GM23338 (cell line): ENCODE data around the gene PPM1E. TPM values are rescaled to one million over a fixed set of nuclear protein-coding genes. Genes with fewer than 3 reads are reported as not detected.

Experiments used
- ATAC-seq: fragments of 200-7000 bp; cut with Tn5 transposase; 3 replicates; pipeline ENCODE4 v1.9.1; 2020
- DNase-seq: peaks from one replicate; pipeline ENCODE4 v3.0.0-alpha.2; 2015; ENCODE audit warnings: low spot score
- H2AFZ ChIP-seq: fragments of 200-600 bp; sonication (generic); 2 replicates; pipeline ENCODE4 v1.8.0; 2016; ENCODE audit warnings: antibody characterized with exemption, mild to moderate bottlenecking, moderate library complexity
- H3F3A ChIP-seq: fragments of 200-600 bp; sonication (generic); replicated peaks from 2 replicates; pipeline ENCODE4 v1.8.0; 2017; ENCODE audit warnings: antibody characterized with exemption, mixed run types, low read depth
- H3K27ac ChIP-seq: fragments of 200-600 bp; sonication (generic); 2 replicates; pipeline ENCODE4 v1.6.1; 2016; ENCODE audit warnings: low read depth
- H3K27me3 ChIP-seq: fragments of 200-600 bp; sonication (generic); 2 replicates; pipeline ENCODE4 v1.8.0; 2016; ENCODE audit warnings: mild to moderate bottlenecking, mixed run types, moderate library complexity; ENCODE audit not compliant: insufficient read depth
- H3K36me3 ChIP-seq: fragments of 200-600 bp; sonication (generic); 2 replicates; pipeline ENCODE4 v1.8.0; 2016; ENCODE audit warnings: mild to moderate bottlenecking; ENCODE audit not compliant: insufficient read depth
- H3K4me1 ChIP-seq: fragments of 200-600 bp; sonication (generic); 2 replicates; pipeline ENCODE4 v1.8.0; 2016; ENCODE audit warnings: mild to moderate bottlenecking, moderate library complexity; ENCODE audit not compliant: insufficient read depth
- H3K4me2 ChIP-seq: fragments of 200-600 bp; sonication (generic); 2 replicates; pipeline ENCODE4 v1.7.1; 2017; ENCODE audit warnings: mixed run types
- H3K4me3 ChIP-seq: fragments of 200-600 bp; sonication (generic); 2 replicates; pipeline ENCODE4 v1.6.1; 2016; ENCODE audit warnings: mixed run types
- H3K79me2 ChIP-seq: fragments of 200-600 bp; sonication (generic); replicated peaks from 2 replicates; pipeline ENCODE4 v1.8.0; 2017; ENCODE audit warnings: mild to moderate bottlenecking; ENCODE audit not compliant: insufficient read depth
- H3K9me2 ChIP-seq: fragments of 200-600 bp; sonication (generic); 2 replicates; pipeline ENCODE4 v1.8.0; 2017; ENCODE audit not compliant: insufficient read depth
- H4K20me1 ChIP-seq: fragments of 200-600 bp; sonication (generic); replicated peaks from 2 replicates; pipeline ENCODE4 v1.8.0; 2017; ENCODE audit warnings: mild to moderate bottlenecking; ENCODE audit not compliant: insufficient read depth
- H3K27ac Mint-ChIP-seq: 2 replicates; pipeline ENCODE4 v1.8.0; 2020; ENCODE audit warnings: inconsistent platforms, mild to moderate bottlenecking, moderate library complexity, mixed read lengths
- H3K27me3 Mint-ChIP-seq: 3 replicates; pipeline ENCODE4 v1.8.0; 2022; ENCODE audit warnings: low read depth, mild to moderate bottlenecking, moderate library complexity, mixed read lengths, inconsistent platforms; ENCODE audit not compliant: insufficient read depth, poor library complexity
- H3K36me3 Mint-ChIP-seq: 3 replicates; pipeline ENCODE4 v1.8.0; 2021; ENCODE audit warnings: low read depth, mild to moderate bottlenecking, inconsistent platforms, moderate library complexity, mixed read lengths
- H3K4me1 Mint-ChIP-seq: 3 replicates; pipeline ENCODE4 v1.8.0; 2020; ENCODE audit warnings: mild to moderate bottlenecking, inconsistent platforms, mixed read lengths
- H3K4me3 Mint-ChIP-seq: 3 replicates; pipeline ENCODE4 v1.8.0; 2021; ENCODE audit warnings: moderate library complexity, mild to moderate bottlenecking, inconsistent platforms, mixed read lengths
- H3K9me3 Mint-ChIP-seq: 3 replicates; pipeline ENCODE4 v1.8.0; 2020; ENCODE audit warnings: moderate library complexity, mild to moderate bottlenecking, inconsistent platforms, mixed read lengths
- CREB1 ChIP-seq: fragments of 250-450 bp; sonication (Bioruptor Pico); IDR thresholded peaks from 2 replicates; pipeline ENCODE4 v1.5.0; 2020; ENCODE audit warnings: low read depth, mild to moderate bottlenecking, moderate library complexity
- CTCF ChIP-seq, 2 experiments: fragments of 200-600 bp in 1 of 2; sonication (generic) in 1 of 2; conservative IDR thresholded peaks; 2 replicates each; pipeline versions ENCODE4 v1.5.1 to v1.6.1; 2016 to 2017; ENCODE audit warnings: antibody characterized with exemption in 2 of 2, low read depth in 2 of 2, mild to moderate bottlenecking in 2 of 2, moderate library complexity in 1 of 2
- ETS1 ChIP-seq: IDR thresholded peaks from 2 replicates; pipeline ENCODE4 v1.6.1; 2016; ENCODE audit warnings: antibody characterized with exemption
- EZH2 ChIP-seq: fragments of 200-600 bp; sonication (generic); IDR thresholded peaks from one replicate; pipeline ENCODE4 v1.8.0; 2017; ENCODE audit warnings: antibody characterized with exemption, mild to moderate bottlenecking, low read depth; ENCODE audit not compliant: unreplicated experiment
- EZH2phosphoT487 ChIP-seq: fragments of 200-600 bp; sonication (generic); IDR thresholded peaks from one replicate; pipeline ENCODE4 v1.8.1; 2018; ENCODE audit warnings: antibody characterized with exemption; ENCODE audit not compliant: unreplicated experiment
- JUNB ChIP-seq: IDR thresholded peaks from one replicate; pipeline ENCODE4 v1.6.1; 2016; ENCODE audit warnings: antibody characterized with exemption; ENCODE audit not compliant: unreplicated experiment
- NANOG ChIP-seq: IDR thresholded peaks from 2 replicates; pipeline ENCODE4 v1.6.1; 2016; ENCODE audit warnings: antibody characterized with exemption, borderline replicate concordance
- POLR2AphosphoS5 ChIP-seq: IDR thresholded peaks from 2 replicates; pipeline ENCODE4 v1.6.1; 2016; ENCODE audit warnings: antibody characterized with exemption, low read depth
- REST ChIP-seq: IDR thresholded peaks from one replicate; pipeline ENCODE4 v1.6.1; 2018; ENCODE audit warnings: antibody characterized with exemption; ENCODE audit not compliant: unreplicated experiment
- STAT1 ChIP-seq: IDR thresholded peaks from one replicate; pipeline ENCODE4 v1.6.1; 2016; ENCODE audit warnings: antibody characterized with exemption; ENCODE audit not compliant: unreplicated experiment
- ZNF114 ChIP-seq: fragments of 250-450 bp; sonication (Bioruptor Pico); IDR thresholded peaks from 2 replicates; pipeline ENCODE4 v1.5.0; 2020; ENCODE audit warnings: mild to moderate bottlenecking, moderate library complexity
- ZNF331 ChIP-seq: fragments of 250-450 bp; sonication (Bioruptor Pico); IDR thresholded peaks from 2 replicates; pipeline ENCODE4 v1.5.0; 2020; ENCODE audit warnings: low read depth, mild to moderate bottlenecking, moderate library complexity
- ZNF462 ChIP-seq: fragments of 250-450 bp; sonication (Bioruptor Pico); IDR thresholded peaks from 2 replicates; pipeline ENCODE4 v1.5.0; 2020; ENCODE audit warnings: mild to moderate bottlenecking, moderate library complexity
- polyA plus RNA-seq: library from polyadenylated mRNA; unstranded; fragments of >200 nt; fragmentation: Nextera tagmentation; extraction: Ambion mirVana; gene quantifications from 2 replicates; pipeline ENCODE4 v1.2.1, GENCODE V29; 2016
- total RNA-seq: library from RNA; depleted of rRNA; stranded (reverse); fragments of >200 nt; shearing (Covaris generic); gene quantifications from 2 replicates; pipeline ENCODE4 v1.2.3, GENCODE V29; 2014

Gene PPM1E
- total and polyA plus RNA-seq, 2 experiments from 2014 or later: 2.1 to 13.8 TPM

GRCh38 chr17:58991718-58992331 lies 236.2 kb downstream of the PPM1E start:
- Histone ChIP-seq H2AFZ (no peak overlapping the region), H4K20me1 (0 out of 2 replicates have a peak, but pooled peaks cover 3% of the 10 kb centered on the region), H3F3A (no peaks in the 10 kb centered on the region; the same call in 1 of the 2 replicates), H3K27ac (peak overlapping the region; percentile 72; the same call in 1 of the 2 replicates), H3K4me1 (0 out of 2 replicates have a peak, but pooled peaks cover 3% of the 10 kb centered on the region), H3K36me3 (no peaks in the 10 kb centered on the region), H3K9me2 (no peaks in the 10 kb centered on the region), H3K79me2 (no peaks in the 10 kb centered on the region), H3K4me2 (no peak overlapping the region), H3K27me3 (no peaks in the 10 kb centered on the region), H3K4me3 (no peak overlapping the region)
- ATAC-seq: no peak
- Mint-ChIP-seq H3K9me3 (no peaks in the 10 kb centered on the region; the same call in 2 of the 3 replicates), H3K27ac (peak overlapping the region; percentile 85; the same call in 1 of the 2 replicates), H3K27me3 (peaks cover 7% of the 10 kb centered on the region), H3K4me3 (no peak overlapping the region), H3K36me3 (peaks cover 2% of the 10 kb centered on the region; the same call in 2 of the 3 replicates), H3K4me1 (peaks cover 25% of the 10 kb centered on the region)
- no peak for TF ChIP-seq ETS1
- TF ChIP-seq CREB1 (CRISPR knock-in tag): no peak
- TF ChIP-seq STAT1: no peak
- TF ChIP-seq POLR2AphosphoS5: no peak
- TF ChIP-seq ZNF114 (CRISPR knock-in tag): no peak
- TF ChIP-seq CTCF (conservative IDR thresholded peaks at IDR 0.05; ENCODE audit: low read depth in 2 of 2): no peak
- TF ChIP-seq EZH2phosphoT487: no peak
- no peak for TF ChIP-seq REST
- TF ChIP-seq EZH2: no peak
- no peak for TF ChIP-seq JUNB
- no peak for TF ChIP-seq ZNF462
- no peak for TF ChIP-seq ZNF331 (CRISPR knock-in tag)
- TF ChIP-seq NANOG: no peak
- DNase-seq: no peak
